ENCODE measurements around the gene PLPP2.

- TF ChIP-seq CTCF (conservative IDR thresholded peaks at IDR 0.05 in 1 of 2, IDR thresholded peaks at IDR 0.05 in 1 of 2; ENCODE audit: extremely low read depth in 1 of 2, insufficient read depth in 1 of 2, low read depth in 1 of 2, low read length in 2 of 2) (no peak), EZH2 (IDR thresholded peaks at IDR 0.05; ENCODE audit: borderline replicate concordance, low read length) (no peak)
Observed at GRCh38 chr19:294341-294945, 3.2 kb upstream of the PLPP2 start.
